NCI-H524 (cell line): ENCODE results near the gene THRB.
"Not testable (repeated sequence)": the region's sequence is repeated elsewhere in the genome, so short reads cannot be mapped to it uniquely, and the experiment has no call there.

Source experiments
- DNase-seq, 2 experiments: peaks; one replicate each; lab custom pipeline; 2025; lab: John Stamatoyannopoulos, UW

Gene THRB

DNA sequence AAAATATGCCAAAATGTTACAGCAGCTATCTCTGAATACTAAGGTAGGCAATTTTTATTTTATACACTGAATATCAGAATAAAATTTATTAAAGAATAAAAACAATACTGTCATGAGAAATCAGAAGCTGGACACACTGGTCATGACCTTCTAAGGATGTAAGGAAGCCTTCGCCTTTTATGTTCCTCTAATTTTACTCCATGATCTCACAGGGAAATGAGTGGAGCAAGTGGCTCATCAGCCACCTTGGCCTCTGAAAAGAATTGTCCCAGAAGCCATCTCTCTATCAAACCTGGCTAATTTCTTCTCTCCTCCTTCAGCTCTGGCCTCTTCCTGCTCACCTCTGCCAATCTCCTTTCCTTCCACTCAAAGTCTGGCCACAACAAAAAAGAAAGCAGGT is 48.6 kb downstream of the THRB start:
- DNase-seq = no peak

DNA sequence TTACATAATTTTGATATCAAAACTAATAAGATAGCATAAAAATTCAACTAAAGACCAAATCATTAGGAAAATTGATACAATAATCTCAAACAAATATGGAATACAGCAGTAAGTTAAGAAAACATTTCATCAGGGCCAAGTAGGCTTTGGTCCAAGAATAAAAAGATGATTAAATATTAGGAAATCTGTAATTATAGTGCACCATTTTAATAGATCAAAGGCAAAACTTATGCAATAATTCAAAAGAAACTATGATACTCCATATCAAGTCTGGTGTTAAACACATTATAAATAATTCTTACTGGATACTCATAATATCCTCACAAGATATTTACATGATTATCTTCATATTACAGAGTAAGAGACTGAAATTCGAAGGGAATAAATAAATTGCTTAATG is 51.2 kb downstream of the THRB start:
- no peak for DNase-seq

- DNase-seq = no peak
Measured at GRCh38 chr3:24440760-24441464, 53.7 kb downstream of the THRB start.

DNA sequence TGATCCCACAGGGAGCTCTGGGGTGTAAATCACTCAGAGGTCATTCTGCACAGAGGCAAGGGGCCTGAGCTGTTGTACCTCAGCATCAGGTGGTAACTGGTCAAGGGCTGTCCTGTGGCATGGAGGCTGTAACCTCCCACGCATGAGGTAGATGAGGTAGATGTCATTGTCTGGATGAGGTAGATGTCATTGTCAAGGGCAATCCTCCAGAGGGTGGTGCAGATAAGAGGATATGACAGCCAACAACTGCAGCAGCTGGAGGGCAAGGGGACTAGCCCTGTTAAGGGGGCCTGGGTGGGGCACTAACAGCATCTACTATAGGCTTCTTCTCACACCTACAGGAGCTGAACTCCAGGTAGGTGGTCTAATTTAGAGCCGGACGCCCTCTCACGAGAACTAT is 55.6 kb downstream of the THRB start:
- no peak for DNase-seq

DNA sequence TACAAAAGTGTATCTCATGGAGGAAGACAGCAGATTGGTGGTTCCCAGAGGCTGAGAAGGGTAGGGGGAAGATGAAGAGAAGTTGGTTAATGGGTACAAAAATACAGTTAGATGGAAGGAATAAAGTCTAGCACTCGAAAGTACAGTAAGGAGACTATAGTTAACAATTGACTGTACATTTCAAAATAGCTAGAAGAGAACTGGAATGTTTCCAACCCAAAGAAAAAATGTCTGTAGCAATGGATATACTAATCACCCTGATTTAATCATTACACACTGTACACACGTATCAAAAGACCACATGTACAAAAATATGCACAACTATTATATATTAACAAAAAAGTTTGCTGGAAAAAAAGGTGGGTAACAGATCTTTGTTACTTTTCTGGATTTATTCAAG is 57.3 kb downstream of the THRB start:
- DNase-seq = no peak

- no peak for DNase-seq
Measured at GRCh38 chr3:24435584-24435983, 59.1 kb downstream of the THRB start.

DNA sequence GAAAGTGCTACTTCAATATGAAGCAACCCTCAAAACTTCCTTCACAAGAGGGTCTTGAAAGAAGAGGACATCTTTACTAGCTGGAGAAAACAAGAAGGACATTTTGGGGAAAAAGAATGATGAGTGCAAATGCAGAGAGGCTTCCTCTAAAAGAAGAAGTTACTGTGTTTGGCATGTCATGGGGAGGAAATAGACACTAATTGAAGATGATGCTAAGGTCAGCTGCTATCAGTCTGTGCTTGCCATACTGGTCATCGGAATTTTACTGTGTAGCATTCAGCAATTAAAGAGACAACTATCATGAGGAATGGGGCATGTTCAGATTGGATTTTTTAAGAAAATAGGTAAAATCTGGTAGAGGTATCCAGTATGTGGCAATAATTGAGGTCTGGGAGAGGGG is 60.0 kb downstream of the THRB start:
- no peak for DNase-seq

DNA sequence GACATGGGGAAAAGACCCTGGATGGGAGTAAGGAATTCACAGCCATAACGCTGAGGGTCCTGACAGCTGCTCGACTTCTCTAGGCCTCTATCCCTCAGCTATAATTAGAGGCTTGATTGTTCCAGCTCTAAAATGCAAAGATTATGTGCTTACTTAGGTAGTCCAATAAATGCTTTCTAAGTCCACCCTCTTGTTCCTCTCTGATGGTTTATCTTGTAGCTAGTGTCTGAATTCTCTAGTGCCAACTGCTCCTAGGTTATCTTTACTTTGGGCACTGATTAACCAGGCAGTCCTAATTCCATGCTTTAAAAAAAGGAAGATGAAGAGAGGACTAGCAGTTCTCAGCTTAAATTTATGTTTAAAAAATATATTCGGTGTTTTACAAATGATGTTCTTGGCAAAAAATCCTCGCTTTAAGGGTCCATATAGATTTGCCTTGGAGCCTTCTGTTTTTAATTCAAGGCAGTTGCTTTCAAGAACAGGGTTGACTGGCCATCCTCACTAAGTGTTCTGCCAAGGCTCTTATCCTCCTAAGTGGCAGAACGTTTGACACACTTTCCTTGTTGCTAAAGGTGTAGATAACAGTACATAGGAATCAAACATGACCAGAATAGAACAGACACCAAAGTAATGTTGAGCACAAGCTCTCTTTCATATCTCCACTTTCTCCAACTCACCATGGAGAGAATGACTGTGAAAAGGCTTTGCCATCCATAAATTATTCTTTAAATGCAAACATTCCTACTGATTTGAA is 60.6 kb downstream of the THRB start:
- no peak for DNase-seq

- DNase-seq = no peak
Measured at GRCh38 chr3:24432989-24433388, 61.7 kb downstream of the THRB start.

GRCh38 chr3:24428481-24428880 is 66.2 kb downstream of the THRB start:
- no peak for DNase-seq

DNA sequence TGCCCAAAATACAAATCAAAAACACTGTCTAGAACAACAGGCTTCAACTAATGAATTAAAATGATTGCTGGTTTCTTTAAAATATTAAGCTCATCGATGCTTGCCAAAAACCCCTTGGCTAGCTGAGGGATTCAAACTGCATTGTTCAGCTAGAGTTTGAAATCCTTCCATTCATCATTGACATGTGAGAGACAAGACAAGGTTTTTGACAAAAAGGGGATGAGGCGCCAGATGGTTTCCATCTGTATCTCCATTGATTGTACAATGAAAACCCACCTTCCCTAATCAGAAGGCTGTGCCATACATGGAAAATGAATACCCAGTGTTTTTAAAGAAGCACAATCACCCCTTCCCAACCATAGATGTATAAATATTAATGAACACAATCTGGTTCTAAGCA is 67.8 kb downstream of the THRB start:
- no peak for DNase-seq

DNA sequence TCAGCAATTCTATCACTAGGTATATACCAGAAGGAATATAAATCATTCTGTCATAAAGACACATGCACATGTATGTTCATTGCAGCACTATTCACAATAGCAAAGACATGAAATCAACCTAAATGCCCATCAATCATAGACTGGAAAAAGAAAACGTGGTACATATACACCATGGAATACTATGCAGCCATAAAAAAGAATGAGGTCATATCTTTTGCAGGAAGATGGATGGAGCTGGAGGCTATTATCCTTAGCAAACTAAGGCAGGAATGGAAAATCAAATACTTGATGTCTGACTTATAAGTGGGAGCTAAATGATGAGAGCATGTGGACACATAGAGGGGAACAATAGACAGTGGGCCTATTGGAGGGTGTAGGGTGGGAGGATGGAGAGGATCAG is 73.8 kb downstream of the THRB start:
- DNase-seq = not testable (repeated sequence)

- no peak for DNase-seq
Measured at GRCh38 chr3:24420224-24420623, 74.4 kb downstream of the THRB start.

DNA sequence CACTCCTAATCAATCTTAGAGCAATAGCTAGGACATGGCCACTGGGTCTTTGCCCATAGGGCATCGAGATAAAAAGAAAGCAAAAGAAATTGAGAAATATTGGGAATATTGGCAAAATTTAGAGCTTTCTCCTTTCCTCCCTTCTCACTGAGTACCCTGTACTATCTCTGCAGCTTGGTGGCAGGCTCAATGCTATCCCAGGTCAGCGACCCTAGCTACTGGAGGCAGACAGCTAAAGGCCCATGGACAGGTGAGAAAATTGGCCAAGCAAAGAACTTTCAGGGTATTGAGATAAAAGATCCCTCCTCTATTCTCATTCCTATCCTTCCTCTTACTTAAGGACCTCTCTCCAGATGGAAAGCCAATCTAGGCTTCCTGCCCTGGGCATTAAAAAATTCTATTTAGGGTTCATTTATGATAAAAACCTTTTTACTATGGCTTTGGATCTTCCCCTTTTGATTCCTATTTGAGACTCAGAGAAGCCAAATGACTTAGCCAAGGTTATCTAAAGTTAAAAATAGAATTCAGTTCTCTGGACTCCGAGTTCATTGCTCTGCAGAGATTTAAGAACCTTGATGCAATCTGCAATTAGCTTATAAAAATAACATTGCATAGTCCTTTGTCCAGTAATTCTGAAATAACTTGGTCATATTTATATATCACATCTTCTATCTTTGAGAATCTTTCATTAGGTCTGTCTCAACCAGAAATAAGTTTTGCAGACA is 75.4 kb downstream of the THRB start:
- no peak for DNase-seq

- DNase-seq = no peak
Measured at GRCh38 chr3:24417730-24418129, 76.9 kb downstream of the THRB start.

- DNase-seq = no peak
Measured at GRCh38 chr3:24416224-24416623, 78.4 kb downstream of the THRB start.

DNA sequence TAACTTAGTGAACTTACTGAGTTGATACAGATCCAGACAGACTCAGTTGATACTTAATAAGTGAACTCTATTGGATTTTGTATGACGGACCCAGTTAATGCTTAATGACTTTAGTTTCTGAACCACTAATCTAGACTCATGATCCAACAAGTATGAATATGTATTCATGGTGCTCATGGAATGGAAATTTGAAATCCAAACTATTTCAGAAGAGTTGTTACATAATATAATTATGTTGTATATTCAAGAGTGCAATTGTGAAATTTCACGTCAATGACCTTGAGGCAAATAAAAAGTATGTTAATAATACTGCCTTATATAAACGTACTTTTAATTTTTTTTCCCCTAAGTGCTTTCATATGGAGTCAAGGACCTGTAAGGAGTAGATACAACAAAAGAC is 78.8 kb downstream of the THRB start:
- DNase-seq = no peak

GRCh38 chr3:24413662-24414061 is 81.0 kb downstream of the THRB start:
- DNase-seq = not testable (repeated sequence)

DNA sequence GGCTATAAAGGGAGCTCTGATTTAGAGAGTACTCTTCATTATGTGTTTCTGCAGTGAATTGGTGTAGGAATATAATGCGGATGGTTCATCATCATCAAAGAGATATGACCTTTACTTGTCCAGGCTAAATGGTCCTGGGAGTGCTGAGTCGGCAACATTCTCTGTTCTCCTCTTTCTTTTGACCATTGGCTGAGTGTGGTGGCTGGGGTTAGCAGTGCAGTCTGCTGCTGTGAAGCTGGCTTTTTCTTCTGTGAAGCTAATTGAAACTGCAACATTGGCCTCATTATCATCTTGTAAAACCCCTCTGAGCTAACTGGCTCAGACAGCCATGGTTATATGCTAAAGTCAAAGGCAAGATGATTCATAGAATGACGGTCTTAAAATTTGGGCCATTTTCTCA is 83.8 kb downstream of the THRB start:
- DNase-seq = no peak

- DNase-seq = no peak
Measured at GRCh38 chr3:24407980-24408680, 86.5 kb downstream of the THRB start.

DNA sequence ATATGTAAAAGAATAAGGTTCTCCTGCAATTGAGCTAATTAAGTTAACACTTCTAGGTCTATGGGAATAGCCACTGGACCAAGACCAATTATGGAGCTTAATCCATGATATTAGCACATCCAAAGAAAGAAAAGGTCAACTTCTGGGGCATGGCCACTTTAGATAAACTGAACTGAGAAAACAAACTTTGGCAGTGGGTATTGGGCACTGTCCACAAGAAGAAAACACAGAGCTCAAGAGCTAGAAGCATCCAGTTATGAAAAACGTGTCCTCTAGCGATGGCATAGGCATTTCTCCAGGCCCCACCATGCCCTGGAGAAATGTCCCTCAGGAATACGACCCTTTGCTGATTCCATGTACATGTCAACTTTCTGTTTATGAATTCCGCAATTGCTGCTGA is 87.8 kb downstream of the THRB start:
- DNase-seq = no peak

GRCh38 chr3:24405057-24405456 is 89.6 kb downstream of the THRB start:
- no peak for DNase-seq

DNA sequence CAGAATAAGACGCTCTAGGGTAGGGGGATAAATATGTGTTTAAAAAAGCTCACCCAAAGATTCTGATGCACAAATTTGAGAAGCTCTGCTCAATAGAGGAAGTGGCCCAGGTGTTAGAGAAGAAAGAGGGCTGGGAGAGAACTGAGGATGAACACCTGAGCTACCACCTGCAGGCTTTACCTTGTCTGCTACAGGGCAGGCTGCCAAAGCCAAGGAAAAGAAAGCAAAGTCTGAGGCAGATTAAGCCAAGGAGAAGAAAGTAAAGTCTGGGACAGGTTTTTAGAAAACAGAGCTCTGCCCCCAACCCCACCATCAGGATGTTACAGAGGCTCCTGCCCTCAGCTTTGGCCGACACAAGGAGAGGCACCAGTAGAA is 92.9 kb downstream of the THRB start:
- DNase-seq = no peak
